ENCODE results near the gene APOOL.
"Not testable (repeated sequence)": the region's sequence is repeated elsewhere in the genome, so short reads cannot be mapped to it uniquely, and the experiment has no call there.

Gene APOOL, protein sequence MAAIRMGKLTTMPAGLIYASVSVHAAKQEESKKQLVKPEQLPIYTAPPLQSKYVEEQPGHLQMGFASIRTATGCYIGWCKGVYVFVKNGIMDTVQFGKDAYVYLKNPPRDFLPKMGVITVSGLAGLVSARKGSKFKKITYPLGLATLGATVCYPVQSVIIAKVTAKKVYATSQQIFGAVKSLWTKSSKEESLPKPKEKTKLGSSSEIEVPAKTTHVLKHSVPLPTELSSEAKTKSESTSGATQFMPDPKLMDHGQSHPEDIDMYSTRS

GRCh38 chrX:85003655-85004244, at the start of gene APOOL:
TSS of gene APOOL (plus strand) at chrX:85003877. CDS start at chrX:85003913, 36 bp downstream.
- peak; percentile 85 for DNase-seq

DNA sequence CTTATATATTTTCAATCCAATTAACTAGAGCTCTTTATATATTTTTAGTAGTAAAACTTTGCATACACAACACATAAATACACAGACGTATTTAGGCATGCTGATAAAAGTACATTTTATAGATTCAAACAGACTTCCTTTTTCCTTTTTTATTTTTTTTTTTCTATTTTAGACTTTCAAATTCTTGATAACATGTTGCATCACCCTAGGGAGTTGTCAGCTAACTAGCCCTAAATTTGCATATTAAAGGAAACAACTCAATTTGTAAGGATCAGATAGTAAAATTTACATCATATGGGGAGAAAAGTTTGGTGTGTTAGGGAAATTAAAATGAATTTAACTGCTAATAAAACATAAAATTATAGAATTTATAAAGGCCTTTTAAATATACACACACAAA, 47.4 kb upstream of the APOOL start:
- DNase-seq: no peak

DNA sequence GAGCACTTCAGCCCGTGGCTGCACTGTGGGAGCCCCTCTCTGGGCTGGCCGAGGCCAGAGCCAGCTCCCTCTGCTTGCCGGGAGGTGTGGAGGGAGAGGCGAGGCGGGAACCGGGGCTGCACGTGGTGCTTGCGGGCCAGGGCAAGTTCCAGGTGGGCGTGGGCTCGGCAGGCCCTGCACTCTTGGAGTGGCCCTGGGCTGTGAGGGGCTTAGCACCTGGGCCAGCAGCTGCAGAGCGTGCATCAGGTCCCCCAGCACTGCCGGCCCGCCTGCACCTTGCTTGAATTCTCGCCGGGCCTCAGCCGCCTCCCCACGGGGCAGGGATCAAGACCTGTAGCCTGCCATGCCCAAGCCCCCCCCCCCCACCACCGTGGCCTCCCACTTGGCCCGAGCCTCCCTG, 28.9 kb upstream of the APOOL start:
- DNase-seq: no peak

DNA sequence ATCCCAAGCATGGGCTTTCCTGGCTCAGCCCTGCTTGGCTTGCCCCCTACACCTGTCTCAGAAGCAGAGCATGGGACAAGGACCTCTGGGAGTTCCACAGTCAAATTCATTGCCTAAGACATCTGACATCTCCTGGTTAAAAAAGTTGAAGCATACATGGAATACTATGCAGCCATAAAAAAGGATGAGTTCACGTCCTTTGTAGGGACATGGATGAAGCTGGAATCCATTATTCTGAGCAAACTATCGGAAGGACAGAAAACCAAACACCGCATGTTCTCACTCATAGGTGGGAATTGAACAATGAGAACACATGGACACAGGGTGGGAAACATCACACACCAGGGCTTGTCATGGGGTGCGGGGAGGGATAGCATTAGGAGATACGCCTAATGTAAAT, 11.9 kb upstream of the APOOL start:
- not testable (repeated sequence) for DNase-seq

- no peak for DNase-seq
Observed at GRCh38 chrX:84993150-84993549, 10.5 kb upstream of the APOOL start.

DNA sequence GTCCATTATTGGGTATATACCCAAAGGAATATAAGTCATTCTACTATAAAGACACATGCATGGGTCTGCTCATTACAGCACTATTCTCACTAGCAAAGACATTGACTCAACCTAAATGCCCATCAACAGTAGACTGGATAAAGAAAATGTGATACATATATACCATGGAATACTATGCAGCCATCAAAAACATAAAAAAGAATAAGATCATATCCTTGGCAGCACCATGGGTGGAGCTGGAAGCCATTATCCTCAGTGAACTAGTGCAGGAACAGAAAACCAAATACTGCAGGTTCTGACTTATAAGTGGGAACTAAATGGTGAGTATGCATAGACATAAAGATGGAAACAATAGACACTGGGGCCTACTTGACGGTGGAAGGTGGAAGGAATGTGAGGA, 2.3 kb upstream of the APOOL start:
- DNase-seq: no peak

GRCh38 chrX:85004255-85004654, 578 bp downstream of the APOOL start:
- DNase-seq: no peak

GRCh38 chrX:85012098-85012497, 8.4 kb downstream of the APOOL start:
- no peak for DNase-seq

DNA sequence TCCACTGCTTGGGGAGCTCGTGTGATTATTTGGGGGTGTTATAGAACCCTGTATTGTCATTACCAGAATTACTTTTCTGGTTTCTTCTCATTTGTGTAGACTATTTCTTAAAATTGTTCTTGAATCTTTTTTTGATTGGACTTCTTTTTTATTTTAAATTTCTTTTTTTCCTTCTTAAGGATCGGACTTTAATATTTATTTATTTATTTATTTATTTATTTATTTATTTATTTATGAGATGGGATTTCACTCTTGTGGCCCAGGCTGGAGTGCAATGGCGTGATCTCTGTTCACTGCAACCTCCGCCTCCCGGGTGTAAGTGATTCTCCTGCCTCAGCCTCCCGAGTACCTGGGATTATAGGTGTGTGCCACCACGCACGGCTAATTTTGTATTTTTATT, 11.7 kb downstream of the APOOL start:
- not testable (repeated sequence) for DNase-seq

DNA sequence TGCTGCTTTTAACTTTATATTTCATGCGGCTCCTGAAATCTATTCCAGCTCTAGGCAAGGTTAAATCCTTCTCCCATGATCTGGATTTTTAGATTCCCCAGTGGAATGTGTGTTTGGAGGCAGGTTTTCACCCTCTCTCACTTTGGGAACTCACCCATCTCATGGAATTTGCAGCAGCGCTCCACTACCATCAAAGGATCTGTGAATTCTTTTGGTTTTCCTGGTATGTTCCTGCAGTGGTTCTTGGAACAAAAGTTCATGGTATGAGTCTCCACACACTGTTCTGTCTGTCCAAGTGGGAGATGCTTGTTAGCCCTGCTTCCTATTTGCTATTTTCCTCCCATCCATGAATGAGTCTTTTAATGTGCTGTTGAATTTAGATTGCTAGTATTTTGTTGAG, 14.0 kb downstream of the APOOL start:
- DNase-seq: no peak

GRCh38 chrX:85018471-85018870, 14.8 kb downstream of the APOOL start:
- no peak for DNase-seq

DNA sequence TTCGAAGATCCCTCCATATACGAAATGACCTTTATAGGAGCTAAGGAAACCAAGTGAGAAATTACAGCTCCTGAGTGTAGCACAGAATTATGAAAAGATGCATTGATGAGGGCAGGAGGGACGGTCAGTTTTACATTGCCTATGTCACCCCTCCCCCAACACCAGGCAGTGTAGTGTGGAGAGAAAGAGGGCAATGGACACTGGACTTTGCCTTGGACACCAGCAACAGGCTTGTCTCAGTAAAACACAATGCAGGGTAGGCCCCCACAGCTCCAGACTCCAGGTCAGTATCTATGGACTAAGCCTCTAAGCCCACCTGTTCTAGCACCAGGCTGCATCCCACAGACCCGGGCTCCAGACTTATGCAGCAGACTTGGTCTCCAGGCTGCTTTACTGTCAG, 16.5 kb downstream of the APOOL start:
- DNase-seq: no peak

- no peak for DNase-seq
Observed at GRCh38 chrX:85024044-85024443, 20.4 kb downstream of the APOOL start.

DNA sequence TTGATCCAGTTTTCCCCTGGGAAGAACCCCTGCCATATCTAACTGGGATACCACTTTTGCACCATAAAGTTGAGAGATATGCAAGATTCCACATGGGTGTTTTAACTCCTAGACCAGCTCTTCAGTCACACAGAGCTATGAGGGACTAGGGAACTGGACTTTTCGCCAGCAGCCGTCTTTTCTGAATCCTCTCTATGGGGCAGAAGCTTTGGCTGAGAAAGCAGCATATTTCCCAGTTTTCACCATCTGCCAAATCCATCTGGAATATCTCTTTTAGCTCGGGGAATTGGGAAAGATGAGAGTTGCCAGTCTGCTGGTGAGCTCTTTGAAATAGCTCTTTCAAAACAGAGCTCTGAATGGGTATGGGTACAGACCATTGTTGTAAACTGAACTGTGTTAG, 20.9 kb downstream of the APOOL start:
- DNase-seq: no peak

DNA sequence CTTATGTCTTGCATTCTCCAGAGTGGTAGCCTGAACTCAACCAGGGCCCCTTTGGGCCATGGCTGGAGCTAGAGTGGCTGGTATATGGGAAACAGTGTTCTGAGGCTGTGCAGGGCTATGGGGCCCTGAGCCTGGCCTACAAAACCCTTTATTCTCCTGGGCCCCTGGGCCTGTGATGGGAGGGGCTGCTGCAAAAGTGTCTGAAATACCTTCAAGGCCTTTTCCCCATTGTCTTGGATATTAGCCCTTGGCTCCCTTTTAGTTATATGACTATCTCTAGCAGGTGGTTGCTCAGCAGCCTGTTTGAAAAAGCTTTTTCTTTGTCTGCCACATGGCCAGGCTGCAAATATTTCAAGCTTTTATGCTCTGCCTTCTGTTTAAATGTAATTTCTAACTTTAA, 22.5 kb downstream of the APOOL start:
- DNase-seq: no peak

DNA sequence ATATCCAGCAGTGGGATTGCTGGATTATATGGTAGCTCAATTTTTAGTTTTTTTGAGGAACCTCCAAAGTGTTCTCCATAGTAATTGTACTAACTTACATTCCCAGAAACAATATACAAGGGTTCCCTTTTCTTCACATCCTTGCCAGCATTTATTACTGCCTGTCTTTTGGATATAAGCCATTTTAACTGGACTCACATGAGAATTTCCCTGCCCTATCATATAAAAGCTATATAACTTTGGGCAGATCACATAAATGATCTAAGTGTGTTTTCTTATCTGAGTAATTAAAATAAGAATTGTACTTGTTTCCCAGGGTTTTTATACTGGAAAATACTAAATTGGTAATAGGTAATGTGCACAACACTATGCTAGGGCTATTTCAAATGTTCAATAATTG, 25.4 kb downstream of the APOOL start:
- DNase-seq: no peak

DNA sequence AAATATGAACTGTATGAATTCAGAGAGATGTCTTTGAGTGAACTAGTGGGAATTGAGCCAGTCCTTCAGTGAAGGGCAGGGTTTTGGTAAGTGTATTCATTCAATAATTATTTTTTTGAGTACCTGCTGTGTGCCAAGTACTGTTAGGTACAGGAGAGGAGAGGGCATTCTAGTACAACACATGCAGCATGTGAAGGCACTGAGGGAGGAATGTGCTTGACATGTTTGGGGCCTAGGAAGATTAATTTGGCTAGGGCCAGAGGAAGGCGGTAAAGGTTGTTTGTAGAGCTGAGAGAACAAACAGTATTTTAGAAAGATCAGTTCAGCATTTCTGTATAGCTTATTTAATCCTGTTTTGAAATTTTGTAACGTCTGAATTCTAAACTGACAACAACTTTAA, 27.8 kb downstream of the APOOL start:
- no peak for DNase-seq

DNA sequence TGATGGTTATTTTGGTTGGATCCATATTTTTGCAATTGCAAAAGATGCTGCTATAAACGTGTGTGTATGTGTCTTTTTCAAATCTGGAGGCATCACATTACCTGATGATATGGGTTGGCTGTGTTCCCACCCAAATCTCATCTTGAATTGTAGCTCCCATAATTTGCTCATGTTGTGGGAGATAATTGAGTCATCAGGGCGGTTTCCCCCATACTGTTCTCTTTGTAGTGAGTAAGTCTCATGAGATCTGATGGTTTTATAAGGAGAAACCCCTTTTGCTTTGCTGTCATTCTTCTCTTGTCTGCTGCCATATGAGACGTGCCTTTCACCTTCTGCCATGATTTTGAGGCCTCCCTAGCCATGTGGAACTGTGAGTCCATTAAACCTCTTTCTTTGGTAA, 33.4 kb downstream of the APOOL start:
- no peak for DNase-seq

- no peak for DNase-seq
Observed at GRCh38 chrX:85051627-85052026, 48.0 kb downstream of the APOOL start.

DNA sequence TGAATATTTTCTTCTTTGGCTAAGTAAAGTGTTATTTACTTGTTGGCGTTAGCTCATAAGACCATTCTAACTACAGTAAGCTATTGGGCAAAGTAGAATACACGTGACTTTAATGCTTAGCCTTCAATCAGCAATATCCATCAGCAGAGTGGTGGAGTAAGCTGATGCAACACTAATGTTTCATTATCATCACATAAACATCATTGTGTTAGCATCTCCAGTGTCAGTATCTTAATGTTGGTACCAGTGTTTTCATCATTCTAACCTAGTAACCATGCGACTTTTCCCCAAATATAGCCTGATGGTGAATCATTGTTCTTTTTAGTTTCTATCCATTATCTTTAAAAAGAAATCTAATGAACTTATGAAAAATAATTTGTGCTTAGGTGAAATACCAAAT, 48.5 kb downstream of the APOOL start:
- DNase-seq: no peak

DNA sequence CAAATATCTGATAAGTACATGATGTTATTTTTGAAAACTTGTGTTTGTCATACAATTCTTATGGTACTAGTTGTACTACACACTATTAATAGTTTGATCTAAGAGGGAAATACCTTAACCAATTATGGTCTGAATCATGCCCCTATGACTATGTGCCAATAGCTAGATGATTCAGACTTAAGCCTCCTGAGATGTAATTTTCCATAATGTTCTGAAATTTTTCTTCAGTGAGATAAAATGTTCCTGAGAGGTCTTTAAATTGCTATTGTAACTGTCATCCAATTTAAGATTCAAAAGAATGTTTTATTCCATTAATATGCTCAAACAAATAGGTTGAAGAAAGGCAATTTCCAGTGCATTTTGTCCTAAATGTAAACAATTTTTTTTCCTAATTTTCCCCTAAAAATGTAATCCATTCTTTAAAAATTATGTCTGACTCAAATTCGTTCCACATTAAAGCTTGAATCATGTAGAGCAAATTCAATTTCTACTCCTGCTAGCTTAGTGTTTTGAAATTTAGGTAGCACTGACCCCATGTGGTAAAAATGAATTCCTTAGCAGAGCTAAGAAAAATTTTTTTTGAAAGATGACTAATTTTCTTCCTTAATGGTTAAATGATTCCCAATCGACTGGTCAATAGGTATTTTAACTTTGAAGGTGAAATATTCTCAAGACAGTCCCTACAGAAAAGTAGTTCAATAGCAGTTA, 49.1 kb downstream of the APOOL start:
- DNase-seq: no peak

DNA sequence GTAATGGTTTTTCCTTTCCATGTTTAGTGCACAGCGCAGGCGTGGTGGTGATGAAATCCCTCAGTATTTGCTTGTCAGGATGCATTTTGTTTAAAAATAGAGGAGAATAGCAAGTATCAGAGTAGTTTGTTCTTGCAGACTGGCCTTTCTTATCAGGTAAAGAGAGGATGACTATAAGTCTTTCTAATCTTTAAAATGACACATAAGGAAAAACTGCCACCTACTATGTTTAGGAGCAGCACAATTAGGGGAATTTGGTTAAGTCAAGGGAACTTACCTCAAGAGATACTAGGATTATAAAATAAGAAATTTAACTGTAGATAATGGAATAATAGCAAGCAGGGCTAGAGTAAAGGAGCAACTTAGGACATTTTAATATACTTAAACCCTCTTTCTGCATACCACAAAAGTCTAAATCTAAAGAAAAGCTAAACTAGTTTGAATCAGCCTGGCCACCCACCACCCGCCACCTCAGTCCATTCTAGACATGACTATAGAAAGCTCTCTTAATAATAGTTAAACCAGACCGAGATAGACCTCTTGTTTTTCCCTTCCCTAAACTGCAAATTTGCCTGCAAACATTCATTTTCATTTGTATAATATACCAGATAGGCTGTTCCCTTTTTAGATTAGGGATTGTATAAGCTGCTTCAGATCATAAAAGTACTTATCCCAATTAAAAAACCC, 62.0 kb downstream of the APOOL start:
- DNase-seq: no peak

DNA sequence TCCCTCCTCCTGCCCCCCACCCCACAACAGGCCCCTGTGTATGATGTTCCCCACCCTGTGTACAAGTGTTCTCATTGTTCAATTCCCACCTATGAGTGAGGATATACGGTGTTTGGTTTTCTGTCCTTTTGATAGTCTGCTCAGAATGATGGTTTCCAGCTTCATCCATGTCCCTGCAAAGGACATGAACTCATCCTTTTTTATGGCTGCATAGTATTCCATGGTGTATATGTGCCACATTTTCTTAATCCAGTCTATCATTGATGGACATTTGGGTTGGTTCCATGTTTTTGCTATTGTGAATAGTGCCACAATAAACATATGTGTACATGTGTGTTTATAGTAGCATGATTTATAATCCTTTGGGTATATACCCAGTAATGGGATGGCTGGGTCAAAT, 73.6 kb downstream of the APOOL start:
- DNase-seq: not testable (repeated sequence)
